OCI-LY7 (cell line): Measurements from ENCODE around the gene COL4A2.

Experiments used
- CTCF ChIP-seq: fragments of 200-600 bp; sonication (generic); conservative IDR thresholded peaks from 2 replicates; pipeline ENCODE4 v1.5.1; 2014; ENCODE audit warnings: mild to moderate bottlenecking, antibody characterized with exemption, low read length, moderate library complexity, mixed read lengths
- EZH2phosphoT487 ChIP-seq: fragments of 200-600 bp; sonication (generic); IDR thresholded peaks from 2 replicates; pipeline ENCODE4 v1.6.1; 2018; ENCODE audit warnings: low read depth, borderline replicate concordance, mild to moderate bottlenecking, mixed run types, antibody characterized with exemption, low read length, moderate library complexity, mixed read lengths

DNA sequence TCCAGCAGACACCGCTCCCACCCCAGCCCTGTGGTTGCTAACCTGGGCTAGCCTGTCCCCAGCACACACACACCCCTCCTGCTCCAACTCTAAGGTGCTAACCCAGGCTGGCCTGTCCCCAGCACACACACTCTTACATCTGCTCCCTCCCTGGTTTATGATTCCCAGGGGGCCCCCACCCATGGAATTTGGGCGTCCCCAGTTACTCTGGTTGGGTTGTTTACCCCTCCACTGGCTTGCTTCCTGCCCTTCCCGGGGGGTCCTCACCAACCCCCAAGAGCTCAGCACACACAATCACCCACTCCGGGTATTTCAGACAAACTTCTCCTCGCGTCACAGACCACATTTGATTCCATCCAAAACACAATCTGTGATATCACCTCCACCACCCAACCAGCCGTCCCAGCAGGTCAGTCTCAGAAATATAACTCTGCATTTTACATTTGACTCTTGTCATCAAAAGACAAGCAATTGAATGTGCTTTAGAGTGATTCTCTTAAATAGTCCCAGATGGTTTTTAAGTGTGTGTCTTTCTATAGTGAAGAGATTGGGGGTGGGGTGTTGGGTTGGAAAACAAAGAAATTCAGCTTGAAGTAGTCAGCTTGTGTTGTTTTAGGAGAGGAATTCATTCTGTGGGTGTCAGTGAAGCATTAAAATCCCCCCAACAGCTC lies 20.1 kb downstream of the COL4A2 start:
- TF ChIP-seq CTCF = no peak
- no peak for TF ChIP-seq EZH2phosphoT487
